ENCODE measurements around the gene FNBP1.
"Not testable (repeated sequence)": the region's sequence is repeated elsewhere in the genome, so short reads cannot be mapped to it uniquely, and the experiment has no call there.

FNBP1 gene

DNA sequence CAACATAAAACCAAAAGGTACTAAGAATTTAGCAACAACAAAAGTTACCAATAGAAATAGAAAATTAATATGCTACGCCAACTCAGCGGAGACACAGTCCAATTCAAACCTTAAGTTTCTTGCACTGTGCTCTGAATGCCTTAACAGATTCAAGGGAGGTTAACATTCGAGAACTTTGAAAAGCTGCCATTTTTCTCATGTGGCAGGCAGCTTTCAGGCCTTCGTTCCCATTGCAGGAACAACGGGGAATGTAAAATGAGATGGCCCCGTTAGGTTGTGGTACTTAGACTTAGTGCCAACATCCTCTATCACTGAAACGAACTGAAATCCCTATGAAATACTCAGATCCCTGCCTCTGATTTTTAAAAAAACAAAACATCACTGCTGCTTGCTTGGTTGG lies 22.4 kb downstream of the FNBP1 start:
- DNase-seq = no peak

GRCh38 chr9:130018265-130018664 lies 24.7 kb downstream of the FNBP1 start:
- DNase-seq = no peak

DNA sequence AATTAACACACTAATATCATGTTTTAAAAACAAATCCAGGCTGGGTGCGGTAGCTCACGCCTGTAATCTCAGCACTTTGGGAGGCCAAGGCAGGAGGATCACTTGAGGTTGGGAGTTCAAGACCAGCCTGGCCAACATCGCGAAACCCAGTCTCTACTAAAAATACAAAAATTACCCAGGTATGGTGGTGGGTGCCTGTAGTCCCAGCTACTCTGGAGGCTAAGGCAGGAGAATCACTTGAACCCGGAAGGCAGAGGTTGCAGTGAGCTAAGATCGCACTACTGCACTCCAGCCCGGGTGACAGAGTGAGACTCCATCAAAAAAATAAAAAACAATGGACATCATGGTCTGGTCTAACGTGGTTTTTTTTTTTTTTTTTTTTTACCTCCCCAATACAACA lies 25.5 kb downstream of the FNBP1 start:
- not testable (repeated sequence) for DNase-seq

DNA sequence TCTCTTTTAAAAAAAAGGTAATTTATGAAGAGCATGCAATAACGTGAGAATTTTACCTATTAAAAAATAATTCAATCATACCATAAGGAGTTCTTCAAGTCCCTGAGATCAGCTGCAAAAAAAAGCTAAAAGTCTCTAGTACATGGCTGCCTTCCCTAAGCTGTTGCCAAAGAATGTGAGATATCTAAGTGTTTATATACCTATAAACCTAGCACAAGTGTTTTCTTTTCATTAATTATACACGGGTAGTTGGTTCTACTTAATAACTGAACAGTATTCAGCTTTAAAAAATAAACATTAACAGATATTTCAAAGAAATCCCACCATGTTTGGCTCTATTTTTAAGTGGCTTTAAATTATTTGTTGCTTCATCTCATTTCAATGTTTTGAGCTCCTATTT lies 25.9 kb downstream of the FNBP1 start:
- DNase-seq = no peak

DNA sequence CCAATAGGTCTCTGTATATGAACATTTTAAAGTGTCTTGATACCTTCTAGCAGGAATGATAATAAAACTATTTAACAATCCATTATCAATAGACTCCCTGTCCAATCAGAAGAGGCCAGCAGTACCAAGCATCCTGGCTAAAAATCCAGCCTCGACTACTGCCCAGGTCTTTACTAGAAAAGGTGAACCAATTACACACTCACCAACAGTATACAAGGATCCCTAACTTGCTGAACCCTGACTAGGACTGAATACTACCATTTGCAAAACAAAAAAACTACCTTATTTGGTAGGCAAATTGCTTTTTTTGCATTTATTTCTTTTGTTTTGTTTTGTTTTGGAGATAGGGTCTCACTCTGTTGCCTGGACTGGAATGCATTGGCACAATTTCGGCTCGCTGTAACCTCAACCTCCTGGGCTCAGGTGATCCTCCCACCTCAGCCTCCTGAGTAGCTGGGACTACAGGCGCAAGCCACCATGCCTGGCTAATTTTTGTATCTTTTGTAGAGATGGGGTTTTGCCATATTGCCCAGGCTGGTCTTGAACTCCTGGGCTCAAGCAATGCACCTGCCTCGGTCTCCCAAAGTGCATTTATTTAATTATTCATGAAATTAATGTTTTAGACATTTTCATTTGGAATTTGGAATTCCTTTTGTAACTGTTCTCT lies 27.5 kb downstream of the FNBP1 start:
- DNase-seq = no peak

DNA sequence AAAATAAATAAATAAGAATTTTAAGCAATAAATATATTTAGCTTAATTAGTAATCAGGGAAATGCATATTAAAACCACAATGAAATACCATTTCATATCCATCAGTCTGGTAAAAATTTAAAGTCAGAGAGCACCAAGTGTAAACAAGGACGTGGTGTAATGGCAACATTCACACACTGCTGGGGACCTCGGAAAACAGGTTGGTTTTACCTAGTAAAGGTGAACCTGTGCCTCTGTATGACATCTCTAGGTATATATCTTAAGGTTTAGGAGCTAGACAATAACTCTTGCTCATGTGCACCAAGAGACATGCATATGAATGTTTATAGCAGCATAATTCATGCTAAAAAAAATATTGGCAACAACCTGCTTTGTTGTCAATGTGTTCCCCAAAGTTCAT lies 29.7 kb downstream of the FNBP1 start:
- no peak for DNase-seq

- DNase-seq = no peak
Measured at GRCh38 chr9:130010151-130010988, 32.6 kb downstream of the FNBP1 start.

GRCh38 chr9:130009546-130009945 lies 33.4 kb downstream of the FNBP1 start:
- DNase-seq = not testable (repeated sequence)

- DNase-seq = no peak
Measured at GRCh38 chr9:130008538-130008937, 34.5 kb downstream of the FNBP1 start.

DNA sequence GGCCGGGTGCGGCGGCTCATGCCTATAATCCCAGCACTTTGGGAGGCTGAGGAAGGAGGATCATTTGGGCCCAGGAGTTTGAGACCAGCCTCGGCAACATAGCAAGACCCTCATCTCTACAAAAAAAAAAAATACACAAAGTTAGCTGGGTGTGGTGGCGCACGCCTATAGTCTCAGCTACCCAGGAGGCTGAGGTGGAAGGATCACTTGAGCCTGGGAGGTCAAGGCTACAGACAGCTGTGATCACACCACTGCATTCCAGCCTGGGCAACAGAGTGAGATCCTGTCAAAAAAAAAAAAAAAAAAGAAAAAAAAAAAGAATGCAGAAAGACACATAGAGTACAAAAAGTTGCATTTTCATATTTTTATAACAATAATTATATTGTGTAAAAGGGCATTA lies 36.0 kb downstream of the FNBP1 start:
- DNase-seq = not testable (repeated sequence)

- DNase-seq = no peak
Measured at GRCh38 chr9:130003943-130004552, 38.9 kb downstream of the FNBP1 start.

- DNase-seq = no peak
Measured at GRCh38 chr9:130002320-130002719, 40.7 kb downstream of the FNBP1 start.

DNA sequence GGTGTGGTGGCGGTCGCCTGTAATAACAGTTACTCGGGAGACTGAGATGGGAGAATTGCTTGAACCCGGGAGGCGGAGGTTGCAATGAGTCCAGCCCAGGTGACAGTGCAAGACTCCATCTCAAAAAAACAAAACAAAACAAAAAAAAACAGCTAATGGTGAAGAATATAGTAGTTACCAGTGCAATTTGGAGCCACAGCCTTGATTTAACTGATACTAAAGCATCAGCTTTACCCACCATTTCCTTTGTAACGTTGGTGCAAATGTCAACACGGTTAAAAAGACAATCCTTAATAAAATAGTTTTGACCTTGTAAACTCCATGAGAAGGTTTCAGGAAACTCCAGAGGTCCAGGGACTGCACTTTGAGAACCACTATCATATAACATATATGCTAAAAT lies 41.8 kb downstream of the FNBP1 start:
- no peak for DNase-seq

GRCh38 chr9:129999141-129999510 lies 43.9 kb downstream of the FNBP1 start:
- no peak for DNase-seq

DNA sequence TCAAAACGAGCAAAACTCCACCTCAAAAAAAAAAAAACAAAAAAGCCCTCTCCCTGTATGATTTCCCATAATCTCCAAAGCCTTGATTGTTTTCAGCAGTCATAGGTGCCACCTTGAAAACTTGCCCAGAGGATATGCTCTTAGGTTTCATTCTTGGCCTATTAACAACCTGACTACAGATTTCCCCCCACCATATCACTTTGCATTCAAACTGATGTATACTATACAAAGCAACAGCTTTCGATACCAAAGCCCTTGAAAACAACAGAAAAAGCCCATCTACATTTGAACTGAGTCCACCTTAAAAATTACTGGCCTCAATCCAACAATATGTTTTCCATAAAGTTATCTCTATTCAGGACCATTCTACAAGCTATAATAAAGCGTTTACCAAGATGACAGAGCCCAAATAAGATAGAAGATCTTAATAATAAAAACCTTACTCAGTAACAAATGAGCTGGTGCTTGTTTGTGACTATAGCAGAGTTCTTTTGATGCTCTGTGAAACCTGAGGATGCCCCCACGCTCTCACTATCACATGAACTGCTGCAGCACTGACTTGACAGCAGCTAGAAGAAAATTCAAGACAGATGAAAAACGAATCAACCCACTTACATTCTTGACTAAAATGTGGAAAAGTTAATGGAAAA lies 44.4 kb downstream of the FNBP1 start:
- no peak for DNase-seq

DNA sequence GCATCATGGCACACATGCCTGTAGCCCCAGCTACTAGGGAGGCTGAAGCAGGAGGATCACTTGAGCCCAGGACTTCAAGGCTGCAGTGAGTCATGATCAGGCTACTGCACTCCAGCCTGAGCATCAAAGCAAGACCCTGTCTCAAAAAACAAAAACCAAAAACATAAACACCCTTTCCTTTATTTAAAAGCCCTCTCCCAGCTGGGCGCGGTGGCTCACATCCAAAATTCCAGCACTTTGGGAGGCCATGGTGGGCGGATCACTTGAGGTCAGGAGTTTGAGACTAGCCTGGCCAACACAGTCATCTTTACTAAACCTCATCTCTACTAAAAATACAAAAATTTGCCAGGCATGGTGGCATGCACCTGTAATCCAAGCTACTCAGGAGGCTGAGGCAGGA lies 45.3 kb downstream of the FNBP1 start:
- not testable (repeated sequence) for DNase-seq

DNA sequence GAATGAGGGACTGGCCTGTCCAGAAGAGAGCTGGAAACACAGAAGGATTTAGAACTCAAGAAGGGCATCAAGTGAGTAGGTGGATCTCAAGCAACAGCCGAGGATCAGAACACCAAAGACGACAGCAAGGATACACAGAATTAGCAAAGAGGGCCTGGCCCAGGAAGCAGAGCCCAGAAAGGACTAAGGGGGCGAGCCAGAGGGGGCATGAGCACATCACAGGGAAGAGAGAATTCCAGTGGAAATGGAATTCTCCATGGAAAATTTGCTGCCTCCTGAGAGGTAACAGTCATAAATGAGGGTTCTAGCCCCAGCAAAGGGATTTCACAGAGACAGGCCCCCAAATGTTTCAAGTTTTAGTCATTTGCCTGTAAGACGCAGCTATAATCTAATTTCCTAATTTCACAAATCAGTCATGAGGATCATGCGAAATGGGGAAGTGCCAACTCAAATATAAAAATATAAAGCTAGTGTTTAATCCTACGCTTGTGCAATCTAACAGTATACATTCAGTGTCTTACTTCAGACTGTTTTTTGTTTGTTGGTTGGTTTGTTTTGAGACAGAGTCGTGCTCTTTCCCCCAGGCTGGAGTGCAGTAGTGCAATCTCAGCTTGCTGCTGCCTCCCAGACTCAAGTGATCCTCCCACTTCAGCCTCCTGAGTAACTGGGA lies 46.7 kb downstream of the FNBP1 start:
- DNase-seq = no peak

DNA sequence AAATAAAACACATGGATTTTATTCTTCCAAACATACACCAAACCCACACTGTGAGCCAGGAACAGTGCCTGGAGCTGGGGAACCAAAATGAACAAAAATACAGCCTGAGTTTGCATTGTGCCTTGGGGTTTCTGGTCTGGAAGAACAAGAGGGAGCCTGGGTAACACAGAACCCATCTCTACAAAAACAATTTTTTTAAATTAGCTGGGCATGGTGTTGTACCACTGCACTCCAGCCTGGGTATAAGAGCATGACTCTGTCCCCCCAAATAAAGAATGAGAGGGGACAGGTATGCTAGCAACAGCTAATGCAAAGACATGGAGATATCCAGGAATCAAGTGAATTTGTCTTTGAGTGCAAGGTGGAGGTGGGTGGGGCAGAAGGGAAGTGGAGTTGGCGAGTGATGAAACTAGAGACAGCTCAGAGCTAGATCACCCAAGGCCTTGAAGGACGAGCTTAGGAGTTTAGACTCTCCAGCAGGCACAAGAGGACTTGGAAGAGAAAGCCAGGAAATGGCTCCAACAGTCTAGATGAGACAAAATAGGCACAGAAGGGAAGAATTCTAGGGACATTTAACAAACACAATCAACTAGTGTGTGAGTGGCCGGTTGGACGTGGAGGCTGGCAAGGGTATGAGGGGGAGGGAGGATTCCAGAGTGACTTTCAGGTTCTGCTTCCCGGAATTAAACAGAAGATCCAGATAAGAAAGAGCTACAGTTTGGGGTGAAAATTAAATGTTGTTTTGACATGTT lies 47.4 kb downstream of the FNBP1 start:
- no peak for DNase-seq

DNA sequence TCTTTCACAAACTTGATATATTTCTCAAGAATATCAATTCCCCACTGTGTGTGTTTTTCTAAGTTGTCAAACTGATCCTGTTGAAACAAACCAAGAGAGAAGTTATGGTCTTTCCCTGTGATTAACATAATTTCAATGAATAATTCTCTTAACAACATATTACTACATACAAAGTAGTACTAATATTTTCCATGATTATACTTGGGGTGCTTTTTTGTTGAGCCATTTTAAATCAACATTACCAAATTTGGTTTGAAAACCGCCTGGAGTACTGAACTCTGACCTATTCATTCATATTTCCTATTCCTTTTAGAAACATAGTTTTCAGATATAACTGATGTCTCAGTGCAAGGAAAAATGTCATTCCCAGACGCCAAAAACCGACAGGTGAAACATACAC lies 48.1 kb downstream of the FNBP1 start:
- no peak for DNase-seq

GRCh38 chr9:129991139-129991538 lies 51.9 kb downstream of the FNBP1 start:
- not testable (repeated sequence) for DNase-seq

GRCh38 chr9:129990269-129991010 lies 52.5 kb downstream of the FNBP1 start:
- no peak for DNase-seq

GRCh38 chr9:129989740-129990139 lies 53.2 kb downstream of the FNBP1 start:
- DNase-seq = no peak

Data from NCI-H82 (cell line).